Activated gamma-delta T cell treated with anti-CD3 and anti-CD28 coated beads, Interleukin-2, amount 50 U/mL, for 16 hours (primary cell): ENCODE results near the gene CCDC102A.
"Not testable (repeated sequence)": the region's sequence is repeated elsewhere in the genome, so short reads cannot be mapped to it uniquely, and the experiment has no call there.

Experiments
- DNase-seq: peaks from one replicate; pipeline ENCODE4 v3.0.0-alpha.2; 2020; ENCODE audit warnings: low read depth

The CCDC102A gene

GRCh38 chr16:57536306-57537193 lies at the start of gene CCDC102A:
TSS of gene CCDC102A (minus strand) at chr16:57536571. CDS start at chr16:57529177, 7,394 bp downstream.
- DNase-seq, result no peak

- DNase-seq, result no peak
Measured at GRCh38 chr16:57585051-57585687, 48.8 kb upstream of the CCDC102A start.

GRCh38 chr16:57579361-57579665 lies 42.9 kb upstream of the CCDC102A start:
- no peak for DNase-seq

GRCh38 chr16:57578521-57579360 lies 42.4 kb upstream of the CCDC102A start:
- DNase-seq, result no peak

GRCh38 chr16:57577691-57578224 lies 41.4 kb upstream of the CCDC102A start:
- peak; percentile 32 for DNase-seq

- DNase-seq, result no peak
Measured at GRCh38 chr16:57577214-57577613, 40.8 kb upstream of the CCDC102A start.

GRCh38 chr16:57576429-57576870 lies 40.1 kb upstream of the CCDC102A start:
- peak; percentile 80 for DNase-seq

- no peak for DNase-seq
Measured at GRCh38 chr16:57575468-57576277, 39.3 kb upstream of the CCDC102A start.

- DNase-seq, result no peak
Measured at GRCh38 chr16:57574646-57575467, 38.5 kb upstream of the CCDC102A start.

- no peak for DNase-seq
Measured at GRCh38 chr16:57574086-57574485, 37.7 kb upstream of the CCDC102A start.

- no peak for DNase-seq
Measured at GRCh38 chr16:57572978-57573728, 36.8 kb upstream of the CCDC102A start.

- no peak for DNase-seq
Measured at GRCh38 chr16:57571098-57571497, 34.7 kb upstream of the CCDC102A start.

- no peak for DNase-seq
Measured at GRCh38 chr16:57570301-57571070, 34.1 kb upstream of the CCDC102A start.

GRCh38 chr16:57569306-57569946 lies 33.1 kb upstream of the CCDC102A start:
- DNase-seq, result no peak

GRCh38 chr16:57568772-57569171 lies 32.4 kb upstream of the CCDC102A start:
- DNase-seq, result not testable (repeated sequence)

GRCh38 chr16:57568173-57568678 lies 31.9 kb upstream of the CCDC102A start:
- no peak for DNase-seq

- no peak for DNase-seq
Measured at GRCh38 chr16:57567691-57568090, 31.3 kb upstream of the CCDC102A start.

- no peak for DNase-seq
Measured at GRCh38 chr16:57566436-57566835, 30.1 kb upstream of the CCDC102A start.
